GM12891 (cell line): Measurements from ENCODE around the gene FAM118A.

Source experiments
- PAX5 ChIP-seq: IDR thresholded peaks from 2 replicates; pipeline ENCODE4 v1.6.1; 2011; ENCODE audit warnings: low read length, moderate library complexity, mild to moderate bottlenecking; ENCODE audit not compliant: insufficient read depth, severe bottlenecking
- POLR2A ChIP-seq: IDR thresholded peaks from 2 replicates; pipeline ENCODE4 v1.6.1; 2011; ENCODE audit warnings: low read depth, low read length, control low read depth
- POLR2AphosphoS5 ChIP-seq: IDR thresholded peaks from 2 replicates; pipeline ENCODE4 v1.6.1; 2011; ENCODE audit warnings: low read depth, low read length, control low read depth
- POU2F2 ChIP-seq: IDR thresholded peaks from 2 replicates; pipeline ENCODE4 v1.6.1; 2011; ENCODE audit warnings: low read depth, mild to moderate bottlenecking, control low read depth, low read length, moderate library complexity
- SPI1 ChIP-seq: IDR thresholded peaks from 2 replicates; pipeline ENCODE4 v1.6.1; 2011; ENCODE audit warnings: low read depth, low read length, control low read depth
- TAF1 ChIP-seq: IDR thresholded peaks from 2 replicates; pipeline ENCODE4 v1.6.1; 2011; ENCODE audit warnings: low read depth, low read length, control low read depth

DNA sequence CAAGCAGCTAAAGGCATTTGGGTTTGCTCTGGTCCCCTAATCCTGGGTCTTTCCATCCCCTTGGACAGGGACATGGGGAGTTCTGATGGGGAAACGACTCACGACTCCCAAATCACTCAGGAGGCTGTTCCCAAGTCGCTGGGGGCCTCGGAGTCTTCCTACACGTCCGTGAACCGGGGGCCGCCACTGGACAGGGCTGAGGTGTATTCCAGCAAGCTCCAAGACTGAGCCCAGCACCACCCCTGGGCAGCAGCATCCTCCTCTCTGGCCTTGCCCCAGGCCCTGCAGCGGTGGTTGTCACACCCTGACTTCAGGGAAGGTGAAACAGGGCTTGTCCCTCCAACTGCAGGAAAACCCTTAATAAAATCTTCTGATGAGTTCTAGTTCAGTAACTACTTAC is 14.2 kb upstream of the FAM118A start:
- TF ChIP-seq POLR2A = no peak
- TF ChIP-seq TAF1 = no peak
- no peak for TF ChIP-seq POLR2AphosphoS5
- no peak for TF ChIP-seq POU2F2
- no peak for TF ChIP-seq SPI1
- TF ChIP-seq PAX5 = no peak
